ENCODE data around the gene ALPK1.

Gene ALPK1

DNA sequence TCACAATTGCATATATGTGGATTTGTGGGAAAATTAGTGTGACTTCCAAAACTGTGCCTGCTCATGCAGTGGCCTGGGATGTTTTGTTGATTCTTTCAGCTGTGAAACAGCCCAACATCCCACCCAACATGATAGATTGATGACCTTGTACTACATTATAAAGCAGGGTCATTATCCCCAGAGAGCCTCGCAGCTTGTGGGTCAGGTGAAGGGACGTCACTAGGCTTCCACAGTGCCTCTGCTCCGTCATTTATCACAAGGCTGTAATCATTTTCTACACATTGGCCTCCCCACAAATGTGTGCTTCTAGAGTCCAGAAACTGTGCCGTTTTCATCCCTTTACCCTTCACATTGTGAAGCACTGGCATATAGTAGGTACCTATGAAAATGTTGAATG is 31.6 kb downstream of the ALPK1 start:
- no peak for ATAC-seq (ENCODE audit: low read depth)

DNA sequence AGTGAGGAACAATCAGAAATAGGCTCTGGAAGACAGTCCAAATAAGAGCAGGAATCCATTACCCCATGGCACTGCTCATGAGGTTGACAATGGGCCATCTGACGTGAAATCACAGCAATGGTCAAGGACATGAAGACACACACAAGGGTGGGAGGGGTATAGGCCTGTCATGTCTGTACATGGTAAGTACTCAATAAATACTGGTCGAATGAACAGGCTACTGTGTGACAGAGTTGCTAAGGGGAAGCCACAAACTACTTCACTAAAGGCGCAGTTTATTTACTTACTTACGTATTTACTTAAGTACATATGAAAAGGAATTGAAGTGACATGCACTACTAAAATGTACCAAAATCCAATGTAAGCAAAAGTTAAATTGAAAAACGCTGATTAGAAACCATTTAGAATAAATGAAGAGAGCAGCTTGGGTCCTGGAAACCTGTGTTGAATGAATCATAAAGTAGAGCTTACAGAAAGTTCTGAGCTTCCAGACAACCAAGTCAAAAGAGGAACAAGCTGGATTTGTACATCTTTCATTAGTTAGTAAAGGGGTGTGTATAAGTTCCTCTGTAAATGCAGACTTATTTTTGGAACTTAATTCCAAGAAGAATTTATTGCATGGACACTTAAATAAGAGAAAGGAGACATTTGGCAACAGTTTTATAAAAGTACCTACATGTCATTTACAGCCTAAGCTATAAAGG is 32.7 kb downstream of the ALPK1 start:
- Mint-ChIP-seq H3K36me3 (peaks cover 9% of the 10 kb centered on the region), H3K27me3 (no peaks in the 10 kb centered on the region), H3K4me3 (no peak overlapping the region), H3K27ac (no peak overlapping the region), H3K4me1 (peaks cover 4% of the 10 kb centered on the region), H3K9me3 (no peaks in the 10 kb centered on the region)
- DNase-seq (ENCODE audit: low spot score in 2 of 2) (no peak), ATAC-seq (ENCODE audit: low read depth) (no peak)

More for the DNA sequence above, 31.6 kb downstream of the ALPK1 start:
- DNase-seq (ENCODE audit: low spot score in 2 of 2), result no peak
- peaks cover 11% of the 10 kb centered on the region for H3K36me3 Mint-ChIP-seq
- no peak overlapping the region for H3K27ac Mint-ChIP-seq
- peaks cover 4% of the 10 kb centered on the region for H3K4me1 Mint-ChIP-seq
- H3K4me3 Mint-ChIP-seq, result no peak overlapping the region
- H3K9me3 Mint-ChIP-seq, result no peaks in the 10 kb centered on the region
- no peaks in the 10 kb centered on the region for H3K27me3 Mint-ChIP-seq

DNA sequence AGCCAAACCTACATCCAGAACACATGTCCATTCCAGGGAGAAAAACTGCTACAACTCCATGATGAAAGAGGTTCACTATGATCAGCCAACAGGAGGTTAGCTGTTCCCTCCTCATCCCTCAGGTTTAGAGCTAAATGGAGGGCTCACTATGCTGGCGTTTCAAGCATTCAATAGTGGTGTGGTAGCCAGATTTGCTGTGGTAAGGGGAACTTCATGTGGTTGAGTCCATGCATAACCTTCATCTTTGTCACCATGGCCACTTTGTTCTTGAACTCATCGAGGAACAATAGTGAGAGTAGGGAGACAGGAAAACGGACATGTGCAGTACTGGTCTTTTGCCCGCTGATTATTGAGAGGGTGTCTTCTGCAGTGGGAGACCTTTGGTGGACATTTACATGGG is 33.8 kb downstream of the ALPK1 start:
- peaks cover 4% of the 10 kb centered on the region for H3K4me1 Mint-ChIP-seq
- peaks cover 9% of the 10 kb centered on the region for H3K36me3 Mint-ChIP-seq
- no peaks in the 10 kb centered on the region for H3K27me3 Mint-ChIP-seq
- H3K9me3 Mint-ChIP-seq, result no peaks in the 10 kb centered on the region
- no peak overlapping the region for H3K27ac Mint-ChIP-seq
- no peak for DNase-seq (ENCODE audit: low spot score in 2 of 2)
- no peak for ATAC-seq (ENCODE audit: low read depth)
- H3K4me3 Mint-ChIP-seq, result no peak overlapping the region

DNA sequence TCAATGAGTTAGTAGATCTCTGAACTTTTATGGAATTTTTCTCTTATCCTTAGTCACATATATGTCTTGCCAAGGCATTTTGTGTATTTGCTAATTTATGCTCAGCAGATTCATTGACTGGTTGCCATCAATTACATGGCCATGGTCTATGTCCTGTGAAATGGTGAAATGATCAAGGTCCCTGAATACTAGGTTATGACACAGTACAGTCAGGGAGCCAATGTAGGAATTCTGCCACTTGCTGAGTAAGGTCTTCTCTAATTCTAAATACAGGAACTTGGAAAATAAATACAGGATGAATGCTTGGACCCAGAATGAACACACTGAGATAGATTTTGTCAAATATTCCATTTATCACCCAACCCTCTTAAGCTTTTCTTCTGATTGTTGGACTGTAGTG is 35.2 kb downstream of the ALPK1 start:
- ATAC-seq (ENCODE audit: low read depth) (no peak), DNase-seq (ENCODE audit: low spot score in 2 of 2) (no peak)
- H3K4me3 Mint-ChIP-seq, result no peak overlapping the region
- H3K27me3 Mint-ChIP-seq, result no peaks in the 10 kb centered on the region
- no peaks in the 10 kb centered on the region for H3K9me3 Mint-ChIP-seq
- peaks cover 4% of the 10 kb centered on the region for H3K36me3 Mint-ChIP-seq
- H3K27ac Mint-ChIP-seq, result no peak overlapping the region
- H3K4me1 Mint-ChIP-seq, result peaks cover 4% of the 10 kb centered on the region

DNA sequence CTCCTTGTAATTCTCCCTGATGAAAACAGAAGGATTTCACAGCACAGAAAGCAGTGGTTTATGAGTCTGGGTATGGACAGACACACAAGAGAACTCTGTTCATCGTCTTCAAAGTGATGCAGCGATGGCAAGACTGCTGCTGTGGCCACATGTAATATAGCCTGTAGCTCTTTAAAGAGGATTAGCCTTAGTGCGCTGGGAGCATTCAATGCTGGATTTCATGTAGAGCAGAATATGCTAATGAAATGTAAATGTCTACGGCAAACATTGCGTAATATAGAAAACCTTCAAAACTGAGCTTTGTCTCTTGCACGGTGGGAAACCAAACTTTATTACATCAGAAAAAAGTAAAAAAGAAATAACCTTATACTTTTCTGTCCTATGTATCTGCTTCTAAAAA is 42.9 kb downstream of the ALPK1 start:
- H3K9me3 Mint-ChIP-seq, result no peaks in the 10 kb centered on the region

DNA sequence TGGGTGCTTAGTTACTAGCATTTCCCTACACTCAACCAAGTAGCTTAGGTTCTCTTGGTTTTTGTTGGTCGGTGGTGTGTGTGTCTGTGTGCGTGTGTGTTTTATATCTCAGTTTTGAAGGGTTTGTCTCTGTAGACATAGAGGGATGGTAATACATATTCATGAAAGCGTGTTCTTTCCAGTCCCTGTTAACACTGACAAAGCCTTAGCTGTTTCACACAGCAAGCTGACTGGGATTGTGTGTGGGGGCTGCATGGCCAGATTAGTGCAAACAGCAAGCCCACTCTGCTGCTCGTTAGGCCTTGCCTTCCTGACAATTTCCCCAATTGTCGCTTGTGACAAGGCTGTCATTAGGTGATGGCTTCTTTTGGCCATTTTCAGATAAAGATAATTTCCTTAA is 43.9 kb downstream of the ALPK1 start:
- no peak for DNase-seq (ENCODE audit: low spot score in 2 of 2)
- peaks cover 10% of the 10 kb centered on the region for H3K36me3 Mint-ChIP-seq
- H3K27me3 Mint-ChIP-seq, result no peaks in the 10 kb centered on the region
- no peaks in the 10 kb centered on the region for H3K4me1 Mint-ChIP-seq
- no peak for ATAC-seq (ENCODE audit: low read depth)
- H3K9me3 Mint-ChIP-seq, result no peaks in the 10 kb centered on the region
- no peak overlapping the region for H3K4me3 Mint-ChIP-seq
- no peak overlapping the region for H3K27ac Mint-ChIP-seq

More for the DNA sequence above, 42.9 kb downstream of the ALPK1 start:
- Mint-ChIP-seq H3K27me3 (no peaks in the 10 kb centered on the region), H3K27ac (no peak overlapping the region), H3K4me3 (no peak overlapping the region), H3K36me3 (peaks cover 10% of the 10 kb centered on the region), H3K4me1 (no peaks in the 10 kb centered on the region)
- DNase-seq (ENCODE audit: low spot score in 2 of 2), result no peak
- no peak for ATAC-seq (ENCODE audit: low read depth)

DNA sequence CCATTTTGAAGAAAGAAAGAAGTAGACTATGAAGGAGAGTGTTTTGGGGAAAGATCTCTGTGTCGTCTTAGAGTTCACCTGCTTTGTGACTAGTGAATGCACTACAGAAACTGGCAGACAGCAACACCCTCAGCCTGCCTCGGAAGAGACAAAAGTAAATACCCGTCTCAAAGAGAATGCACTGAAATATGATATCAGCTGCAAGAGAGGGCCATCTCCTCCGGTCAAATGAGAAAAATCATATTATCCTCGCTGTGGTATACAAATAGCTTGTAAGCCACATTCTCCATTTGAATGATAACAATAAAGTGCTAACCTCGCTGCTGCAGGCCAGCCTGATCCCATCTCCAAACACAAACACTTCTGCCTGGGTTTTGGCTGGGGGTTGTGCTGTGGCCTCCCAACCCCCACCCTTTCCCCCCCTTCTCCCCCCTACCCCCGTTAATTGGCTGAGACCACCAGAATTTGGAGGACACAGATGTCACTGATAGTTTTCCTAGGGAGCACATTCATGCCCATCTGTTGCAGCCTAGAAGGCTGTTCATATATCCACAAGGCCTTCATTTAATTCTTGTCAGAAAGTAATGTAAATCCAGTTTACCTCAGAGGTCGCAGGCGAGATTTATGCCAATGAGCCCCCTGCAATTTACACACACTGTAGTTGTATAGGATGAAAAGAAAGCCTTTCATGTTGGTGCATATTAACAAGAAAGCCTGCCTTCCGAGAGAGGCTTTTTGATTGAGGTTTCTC is 46.3 kb downstream of the ALPK1 start:
- no peaks in the 10 kb centered on the region for H3K27me3 Mint-ChIP-seq

DNA sequence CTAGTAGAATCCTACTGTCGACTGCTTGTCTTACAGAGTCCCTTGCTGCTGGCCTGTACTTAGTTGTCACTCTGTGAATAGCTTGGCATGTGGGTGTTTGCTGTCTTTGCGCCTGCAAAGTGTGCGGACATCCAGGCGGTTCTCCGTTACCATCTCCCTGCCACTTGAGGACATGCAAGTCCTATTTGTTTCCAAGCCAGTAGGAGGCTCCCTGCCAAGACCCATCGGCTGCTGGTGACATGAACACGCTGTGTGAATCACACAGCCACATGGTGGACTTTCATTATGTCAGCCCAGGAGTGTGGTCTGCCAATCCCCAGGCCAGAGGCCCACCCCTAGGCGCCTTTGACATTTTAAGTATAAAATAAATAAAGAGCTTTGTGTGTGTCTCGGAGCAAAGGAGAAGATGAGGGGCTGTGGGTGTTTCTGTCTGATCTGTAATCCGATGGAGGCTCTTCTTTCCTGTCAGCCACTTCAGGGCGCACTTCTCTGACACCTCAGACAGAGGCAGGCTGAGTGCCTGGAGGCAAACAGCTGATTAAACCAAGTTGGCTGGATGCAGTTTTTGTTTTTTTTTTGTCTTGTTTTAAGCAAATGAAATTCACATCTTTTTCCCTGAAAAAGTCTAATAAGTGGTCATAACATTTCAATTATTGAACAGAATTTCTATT is 51.5 kb downstream of the ALPK1 start:
- no peak for DNase-seq (ENCODE audit: low spot score in 2 of 2)
- Mint-ChIP-seq H3K9me3 (no peaks in the 10 kb centered on the region), H3K36me3 (peaks cover 9% of the 10 kb centered on the region), H3K27me3 (no peaks in the 10 kb centered on the region), H3K27ac (no peak overlapping the region), H3K4me1 (no peaks in the 10 kb centered on the region), H3K4me3 (no peak overlapping the region)
- ATAC-seq (ENCODE audit: low read depth), result no peak

More for the DNA sequence above, 46.3 kb downstream of the ALPK1 start:
- H3K4me1 Mint-ChIP-seq, result no peaks in the 10 kb centered on the region
- no peak overlapping the region for H3K27ac Mint-ChIP-seq
- DNase-seq (ENCODE audit: low spot score in 2 of 2) (no peak), ATAC-seq (ENCODE audit: low read depth) (no peak)
- H3K36me3 Mint-ChIP-seq, result peaks cover 10% of the 10 kb centered on the region
- no peaks in the 10 kb centered on the region for H3K9me3 Mint-ChIP-seq
- H3K4me3 Mint-ChIP-seq, result no peak overlapping the region

DNA sequence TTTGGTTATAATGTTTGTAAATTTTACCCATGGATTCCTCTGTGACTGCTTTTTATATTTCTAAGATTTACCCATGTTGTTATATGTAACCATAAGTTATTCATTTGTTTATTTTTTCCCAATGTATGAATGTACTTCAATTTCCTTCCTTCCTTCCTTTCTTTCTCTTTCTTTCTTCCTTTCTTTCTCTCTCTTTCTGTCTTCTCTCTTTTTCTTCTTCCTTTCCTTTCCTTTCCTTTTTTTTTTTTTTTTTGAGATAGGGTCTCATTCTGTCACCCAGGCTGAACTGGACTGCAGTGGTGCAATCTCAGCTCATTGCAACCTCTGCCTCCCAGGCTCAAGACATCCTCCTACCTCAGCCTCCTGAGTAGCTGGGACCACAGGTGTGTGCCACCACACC is 55.6 kb downstream of the ALPK1 start:
- no peaks in the 10 kb centered on the region for H3K27me3 Mint-ChIP-seq
- peaks cover 23% of the 10 kb centered on the region for H3K36me3 Mint-ChIP-seq
- ATAC-seq (ENCODE audit: low read depth), result no peak
- no peak for DNase-seq (ENCODE audit: low spot score in 2 of 2)
- no peak overlapping the region for H3K4me3 Mint-ChIP-seq
- no peak overlapping the region for H3K27ac Mint-ChIP-seq
- H3K4me1 Mint-ChIP-seq, result no peaks in the 10 kb centered on the region
- no peaks in the 10 kb centered on the region for H3K9me3 Mint-ChIP-seq

DNA sequence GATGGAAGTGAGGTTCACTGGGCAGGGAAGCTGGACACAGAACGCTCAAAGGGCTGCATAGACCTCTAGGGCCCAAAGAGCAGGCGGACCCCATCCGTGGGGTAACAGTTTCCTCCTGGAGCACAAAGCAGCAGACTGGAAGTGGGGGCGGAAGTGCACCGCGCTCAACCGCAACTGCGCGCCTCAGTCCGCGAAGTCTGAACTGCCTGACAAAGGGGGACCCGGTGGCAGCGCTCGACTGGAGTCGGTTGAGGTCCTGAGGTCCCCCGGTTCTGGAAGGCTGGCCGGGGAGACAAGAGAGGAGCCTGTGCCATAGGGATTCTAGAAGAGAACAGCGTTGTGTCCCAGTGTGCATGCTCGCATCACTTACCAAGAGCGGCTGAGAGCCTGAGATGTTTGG is 58.5 kb downstream of the ALPK1 start:
- ATAC-seq (ENCODE audit: low read depth), result no peak
- H3K27me3 Mint-ChIP-seq, result no peaks in the 10 kb centered on the region

DNA sequence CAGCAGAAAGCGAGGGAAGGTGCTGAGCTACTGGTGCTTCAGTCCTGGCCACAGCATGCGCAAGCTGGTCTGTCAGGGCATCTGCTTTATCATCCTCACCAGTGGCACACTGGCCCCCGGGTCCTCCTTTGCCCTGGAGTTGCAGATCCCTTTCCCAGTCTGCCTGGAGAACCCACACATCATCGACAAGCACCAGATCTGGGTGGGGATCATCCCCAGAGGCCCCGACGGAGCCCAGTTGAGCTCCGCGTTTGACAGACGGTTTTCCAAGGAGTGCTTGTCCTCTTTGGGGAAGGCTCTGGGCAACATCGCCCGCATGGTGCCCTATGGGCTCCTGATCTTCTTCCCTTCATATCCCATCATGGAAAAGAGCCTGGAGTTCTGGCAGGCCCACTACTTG is 60.3 kb downstream of the ALPK1 start:
- no peak overlapping the region for H3K4me3 Mint-ChIP-seq
- no peak for DNase-seq (ENCODE audit: low spot score in 2 of 2)
- no peak overlapping the region for H3K27ac Mint-ChIP-seq

More for the DNA sequence above, 58.5 kb downstream of the ALPK1 start:
- Mint-ChIP-seq H3K9me3 (peaks cover 1% of the 10 kb centered on the region), H3K4me3 (no peak overlapping the region), H3K36me3 (peaks cover 24% of the 10 kb centered on the region), H3K4me1 (no peaks in the 10 kb centered on the region), H3K27ac (no peak overlapping the region)
- DNase-seq (ENCODE audit: low spot score in 2 of 2), result no peak

DNA sequence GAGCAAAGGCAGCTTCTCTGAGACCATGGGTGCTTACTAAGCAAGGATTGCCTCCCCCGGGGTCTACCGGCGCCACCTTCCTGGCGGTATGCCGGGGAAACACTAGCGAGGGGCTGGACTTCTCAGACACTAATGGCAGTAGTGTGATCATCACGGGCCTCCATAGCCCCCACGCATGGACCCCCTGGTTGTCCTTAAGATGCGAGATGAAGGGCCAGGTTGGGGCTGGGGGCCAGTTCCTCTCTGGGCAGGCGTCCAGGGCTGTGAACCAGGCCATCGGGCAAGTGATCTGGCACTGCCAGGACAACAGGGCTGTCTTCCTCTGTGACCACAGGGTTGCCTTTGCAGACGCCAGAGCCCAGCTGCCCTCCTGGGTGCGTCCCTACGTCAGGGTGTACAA is 60.7 kb downstream of the ALPK1 start:
- DNase-seq (ENCODE audit: low spot score in 2 of 2) (no peak), ATAC-seq (ENCODE audit: low read depth) (no peak)
- H3K27me3 Mint-ChIP-seq, result no peaks in the 10 kb centered on the region
- H3K4me3 Mint-ChIP-seq, result no peak overlapping the region
- H3K9me3 Mint-ChIP-seq, result peaks cover 1% of the 10 kb centered on the region
- no peaks in the 10 kb centered on the region for H3K4me1 Mint-ChIP-seq
- H3K27ac Mint-ChIP-seq, result no peak overlapping the region
- peaks cover 29% of the 10 kb centered on the region for H3K36me3 Mint-ChIP-seq

More for the DNA sequence above, 60.3 kb downstream of the ALPK1 start:
- Mint-ChIP-seq H3K4me1 (no peaks in the 10 kb centered on the region), H3K36me3 (peaks cover 32% of the 10 kb centered on the region), H3K9me3 (peaks cover 1% of the 10 kb centered on the region), H3K27me3 (no peaks in the 10 kb centered on the region)
- no peak for ATAC-seq (ENCODE audit: low read depth)

DNA sequence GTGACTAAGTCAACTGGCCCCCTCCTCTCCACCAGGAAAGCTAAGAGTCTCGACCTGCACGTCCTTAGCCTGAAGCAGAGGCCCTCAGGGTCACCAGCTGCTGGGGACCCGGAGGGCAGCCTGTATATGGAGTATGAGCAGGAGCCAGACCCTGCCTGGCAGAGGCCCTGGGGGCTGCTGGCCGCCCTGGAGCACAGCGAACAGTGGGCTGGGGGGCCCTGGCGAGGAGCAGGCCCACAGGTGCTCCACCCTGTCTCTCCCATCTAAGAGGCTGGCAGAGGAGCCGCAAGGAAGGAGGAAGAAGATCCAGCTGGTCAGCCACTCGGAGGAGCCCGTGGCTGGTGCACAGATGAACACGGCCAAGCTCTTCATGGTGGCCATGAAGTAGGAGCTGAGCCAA is 61.2 kb downstream of the ALPK1 start:
- DNase-seq (ENCODE audit: low spot score in 2 of 2) (no peak), ATAC-seq (ENCODE audit: low read depth) (no peak)
- Mint-ChIP-seq H3K9me3 (peaks cover 1% of the 10 kb centered on the region), H3K4me1 (no peaks in the 10 kb centered on the region), H3K27ac (no peak overlapping the region), H3K4me3 (no peak overlapping the region), H3K36me3 (peaks cover 33% of the 10 kb centered on the region), H3K27me3 (no peaks in the 10 kb centered on the region)

DNA sequence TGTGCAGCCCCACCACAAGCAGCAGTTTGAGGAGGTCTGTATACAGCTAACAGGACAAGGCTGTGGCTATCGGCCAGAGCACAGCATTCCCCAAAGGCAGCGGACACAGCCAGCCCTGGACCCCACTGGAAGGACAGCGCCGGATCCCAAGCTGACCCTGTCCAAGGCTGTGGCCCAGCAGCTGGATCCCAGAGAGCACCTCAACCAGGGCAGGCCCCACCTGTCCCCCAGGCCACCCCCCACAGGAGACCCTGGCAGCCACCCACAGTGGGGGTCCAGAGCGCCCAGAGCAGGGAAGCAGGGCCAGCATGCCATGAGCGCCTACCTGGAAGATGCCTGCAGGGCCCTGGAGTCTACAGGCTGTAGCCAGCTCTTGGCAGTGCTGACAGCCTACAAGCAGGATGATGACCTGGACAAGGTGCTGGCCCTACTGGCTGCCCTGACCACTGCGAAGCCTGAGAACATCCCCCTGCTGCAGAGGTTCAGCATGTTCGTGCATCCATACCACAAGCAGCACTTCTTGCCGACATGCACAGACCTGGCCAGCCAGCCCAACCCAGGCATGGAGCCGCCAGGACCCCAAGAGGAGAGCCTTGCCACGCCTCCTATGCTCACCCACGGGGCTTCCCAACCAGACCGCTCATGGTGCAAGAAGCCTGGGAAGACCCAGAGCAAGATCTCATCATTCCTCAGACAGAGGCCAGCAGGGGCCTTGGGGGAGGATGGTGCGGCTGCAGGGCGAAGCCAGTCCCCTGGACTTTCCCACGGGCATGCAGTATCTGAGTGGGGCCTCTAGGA is 62.0 kb downstream of the ALPK1 start:
- Mint-ChIP-seq H3K27ac (no peak overlapping the region), H3K27me3 (no peaks in the 10 kb centered on the region), H3K4me1 (no peaks in the 10 kb centered on the region), H3K4me3 (no peak overlapping the region), H3K36me3 (peaks cover 34% of the 10 kb centered on the region), H3K9me3 (peaks cover 2% of the 10 kb centered on the region)
- ATAC-seq (ENCODE audit: low read depth) (no peak), DNase-seq (ENCODE audit: low spot score in 2 of 2) (no peak)

All from memory B cell (primary cell).